Panc1 (cell line): ENCODE measurements around the gene TBC1D22B.

Experiments
- TF ChIP-seq, protein P1 (sequence below): fragments of 450-650 bp; IDR thresholded peaks from 2 replicates; pipeline ENCODE4 v1.5.1; 2017; ENCODE audit warnings: mild to moderate bottlenecking
- TF ChIP-seq, protein P2 (sequence below), 2 experiments: IDR thresholded peaks; 2 replicates each; pipeline ENCODE4 v1.6.1; 2011 to 2012; ENCODE audit warnings: low read depth in 2 of 2, control low read depth in 1 of 2, low read length in 1 of 2, mild to moderate bottlenecking in 1 of 2, moderate library complexity in 1 of 2; ENCODE audit not compliant: insufficient read depth in 1 of 2

GRCh38 chr6:37256692-37257319 is 766 bp upstream of the TBC1D22B start:
- TF ChIP-seq, protein P1, sequence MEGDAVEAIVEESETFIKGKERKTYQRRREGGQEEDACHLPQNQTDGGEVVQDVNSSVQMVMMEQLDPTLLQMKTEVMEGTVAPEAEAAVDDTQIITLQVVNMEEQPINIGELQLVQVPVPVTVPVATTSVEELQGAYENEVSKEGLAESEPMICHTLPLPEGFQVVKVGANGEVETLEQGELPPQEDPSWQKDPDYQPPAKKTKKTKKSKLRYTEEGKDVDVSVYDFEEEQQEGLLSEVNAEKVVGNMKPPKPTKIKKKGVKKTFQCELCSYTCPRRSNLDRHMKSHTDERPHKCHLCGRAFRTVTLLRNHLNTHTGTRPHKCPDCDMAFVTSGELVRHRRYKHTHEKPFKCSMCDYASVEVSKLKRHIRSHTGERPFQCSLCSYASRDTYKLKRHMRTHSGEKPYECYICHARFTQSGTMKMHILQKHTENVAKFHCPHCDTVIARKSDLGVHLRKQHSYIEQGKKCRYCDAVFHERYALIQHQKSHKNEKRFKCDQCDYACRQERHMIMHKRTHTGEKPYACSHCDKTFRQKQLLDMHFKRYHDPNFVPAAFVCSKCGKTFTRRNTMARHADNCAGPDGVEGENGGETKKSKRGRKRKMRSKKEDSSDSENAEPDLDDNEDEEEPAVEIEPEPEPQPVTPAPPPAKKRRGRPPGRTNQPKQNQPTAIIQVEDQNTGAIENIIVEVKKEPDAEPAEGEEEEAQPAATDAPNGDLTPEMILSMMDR = no peak
- TF ChIP-seq, protein P2, sequence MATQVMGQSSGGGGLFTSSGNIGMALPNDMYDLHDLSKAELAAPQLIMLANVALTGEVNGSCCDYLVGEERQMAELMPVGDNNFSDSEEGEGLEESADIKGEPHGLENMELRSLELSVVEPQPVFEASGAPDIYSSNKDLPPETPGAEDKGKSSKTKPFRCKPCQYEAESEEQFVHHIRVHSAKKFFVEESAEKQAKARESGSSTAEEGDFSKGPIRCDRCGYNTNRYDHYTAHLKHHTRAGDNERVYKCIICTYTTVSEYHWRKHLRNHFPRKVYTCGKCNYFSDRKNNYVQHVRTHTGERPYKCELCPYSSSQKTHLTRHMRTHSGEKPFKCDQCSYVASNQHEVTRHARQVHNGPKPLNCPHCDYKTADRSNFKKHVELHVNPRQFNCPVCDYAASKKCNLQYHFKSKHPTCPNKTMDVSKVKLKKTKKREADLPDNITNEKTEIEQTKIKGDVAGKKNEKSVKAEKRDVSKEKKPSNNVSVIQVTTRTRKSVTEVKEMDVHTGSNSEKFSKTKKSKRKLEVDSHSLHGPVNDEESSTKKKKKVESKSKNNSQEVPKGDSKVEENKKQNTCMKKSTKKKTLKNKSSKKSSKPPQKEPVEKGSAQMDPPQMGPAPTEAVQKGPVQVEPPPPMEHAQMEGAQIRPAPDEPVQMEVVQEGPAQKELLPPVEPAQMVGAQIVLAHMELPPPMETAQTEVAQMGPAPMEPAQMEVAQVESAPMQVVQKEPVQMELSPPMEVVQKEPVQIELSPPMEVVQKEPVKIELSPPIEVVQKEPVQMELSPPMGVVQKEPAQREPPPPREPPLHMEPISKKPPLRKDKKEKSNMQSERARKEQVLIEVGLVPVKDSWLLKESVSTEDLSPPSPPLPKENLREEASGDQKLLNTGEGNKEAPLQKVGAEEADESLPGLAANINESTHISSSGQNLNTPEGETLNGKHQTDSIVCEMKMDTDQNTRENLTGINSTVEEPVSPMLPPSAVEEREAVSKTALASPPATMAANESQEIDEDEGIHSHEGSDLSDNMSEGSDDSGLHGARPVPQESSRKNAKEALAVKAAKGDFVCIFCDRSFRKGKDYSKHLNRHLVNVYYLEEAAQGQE (IDR thresholded peaks at IDR 0.05; ENCODE audit: insufficient read depth in 1 of 2, low read depth in 2 of 2, low read length in 1 of 2) = no peak
